ENCODE results near the gene C11orf98.

Gene C11orf98

GRCh38 chr11:62648967-62649364, 16.0 kb downstream of the C11orf98 start:
- no peak for DNase-seq (ENCODE audit: low read depth)
- H3K4me3 ChIP-seq (ENCODE audit: low read length) = no peak overlapping the region
- no peaks in the 10 kb centered on the region for H3K9me3 ChIP-seq (ENCODE audit: control insufficient read depth, low read length)
- no peaks in the 10 kb centered on the region for H3K27me3 ChIP-seq (replicated peaks; ENCODE audit: control insufficient read depth, insufficient read depth, low read length)
- peaks cover 25% of the 10 kb centered on the region for H3K36me3 ChIP-seq (ENCODE audit: control insufficient read depth, insufficient read depth, low read length, severe bottlenecking)
- peaks cover 40% of the 10 kb centered on the region for H3K4me1 ChIP-seq (ENCODE audit: control insufficient read depth, insufficient read depth, low read length)
- no peak overlapping the region for H3K9ac ChIP-seq (ENCODE audit: low read length)

- DNase-seq (ENCODE audit: low read depth) = no peak
- Histone ChIP-seq H3K36me3 (ENCODE audit: control insufficient read depth, insufficient read depth, low read length, severe bottlenecking) (peaks cover 25% of the 10 kb centered on the region), H3K4me3 (ENCODE audit: low read length) (no peak overlapping the region), H3K27me3 (replicated peaks; ENCODE audit: control insufficient read depth, insufficient read depth, low read length) (no peaks in the 10 kb centered on the region), H3K9me3 (ENCODE audit: control insufficient read depth, low read length) (no peaks in the 10 kb centered on the region), H3K4me1 (ENCODE audit: control insufficient read depth, insufficient read depth, low read length) (peaks cover 40% of the 10 kb centered on the region), H3K9ac (ENCODE audit: low read length) (no peak overlapping the region)
These were observed 16.6 kb downstream of the C11orf98 start for GRCh38 chr11:62648185-62648966.

GRCh38 chr11:62647609-62648005, 17.4 kb downstream of the C11orf98 start:
- Histone ChIP-seq H3K9me3 (ENCODE audit: control insufficient read depth, low read length) (no peaks in the 10 kb centered on the region), H3K4me1 (ENCODE audit: control insufficient read depth, insufficient read depth, low read length) (peaks cover 41% of the 10 kb centered on the region), H3K9ac (ENCODE audit: low read length) (peak overlapping the region; percentile 67), H3K36me3 (ENCODE audit: control insufficient read depth, insufficient read depth, low read length, severe bottlenecking) (peaks cover 31% of the 10 kb centered on the region), H3K4me3 (ENCODE audit: low read length) (no peak overlapping the region), H3K27me3 (replicated peaks; ENCODE audit: control insufficient read depth, insufficient read depth, low read length) (no peaks in the 10 kb centered on the region)
- DNase-seq (ENCODE audit: low read depth) = no peak

- peak overlapping the region; percentile 55 for H3K4me3 ChIP-seq (ENCODE audit: low read length)
- no peak for DNase-seq (ENCODE audit: low read depth)
- H3K36me3 ChIP-seq (ENCODE audit: control insufficient read depth, insufficient read depth, low read length, severe bottlenecking) = peaks cover 31% of the 10 kb centered on the region
- peaks cover 36% of the 10 kb centered on the region for H3K4me1 ChIP-seq (ENCODE audit: control insufficient read depth, insufficient read depth, low read length)
- H3K9ac ChIP-seq (ENCODE audit: low read length) = peak overlapping the region; percentile 67
- no peaks in the 10 kb centered on the region for H3K27me3 ChIP-seq (replicated peaks; ENCODE audit: control insufficient read depth, insufficient read depth, low read length)
- no peaks in the 10 kb centered on the region for H3K9me3 ChIP-seq (ENCODE audit: control insufficient read depth, low read length)
These were observed 18.0 kb downstream of the C11orf98 start for GRCh38 chr11:62646825-62647608.

- H3K9ac ChIP-seq (ENCODE audit: low read length) = peak within 1 kb of the TSS; percentile 99
- peak; percentile 100 for DNase-seq (ENCODE audit: low read depth)
- peaks cover 31% of the 10 kb centered on the region for H3K36me3 ChIP-seq (ENCODE audit: control insufficient read depth, insufficient read depth, low read length, severe bottlenecking)
- peaks cover 30% of the 10 kb centered on the region for H3K4me1 ChIP-seq (ENCODE audit: control insufficient read depth, insufficient read depth, low read length)
- H3K4me3 ChIP-seq (ENCODE audit: low read length) = peak within 1 kb of the TSS; percentile 95
- H3K27me3 ChIP-seq (replicated peaks; ENCODE audit: control insufficient read depth, insufficient read depth, low read length) = no peaks in the 10 kb centered on the region
- H3K9me3 ChIP-seq (ENCODE audit: control insufficient read depth, low read length) = no peaks in the 10 kb centered on the region
These were observed 18.8 kb downstream of the C11orf98 start, which contains the start of gene GANAB for GRCh38 chr11:62645946-62646824. Gene GANAB (minus strand): TSS chr11:62646613. CDS start chr11:62646599, 14 bp downstream.

GRCh38 chr11:62645671-62645945, 19.4 kb downstream of the C11orf98 start:
- H3K36me3 ChIP-seq (ENCODE audit: control insufficient read depth, insufficient read depth, low read length, severe bottlenecking) = peaks cover 31% of the 10 kb centered on the region
- H3K9ac ChIP-seq (ENCODE audit: low read length) = peak overlapping the region; percentile 99
- H3K9me3 ChIP-seq (ENCODE audit: control insufficient read depth, low read length) = no peaks in the 10 kb centered on the region
- no peak for DNase-seq (ENCODE audit: low read depth)
- peaks cover 30% of the 10 kb centered on the region for H3K4me1 ChIP-seq (ENCODE audit: control insufficient read depth, insufficient read depth, low read length)
- peak overlapping the region; percentile 95 for H3K4me3 ChIP-seq (ENCODE audit: low read length)
- H3K27me3 ChIP-seq (replicated peaks; ENCODE audit: control insufficient read depth, insufficient read depth, low read length) = no peaks in the 10 kb centered on the region

GRCh38 chr11:62644220-62644619, 20.8 kb downstream of the C11orf98 start:
- Histone ChIP-seq H3K9ac (ENCODE audit: low read length) (peak overlapping the region; percentile 99), H3K4me3 (ENCODE audit: low read length) (no peak overlapping the region), H3K4me1 (ENCODE audit: control insufficient read depth, insufficient read depth, low read length) (peaks cover 30% of the 10 kb centered on the region), H3K27me3 (replicated peaks; ENCODE audit: control insufficient read depth, insufficient read depth, low read length) (no peaks in the 10 kb centered on the region), H3K36me3 (ENCODE audit: control insufficient read depth, insufficient read depth, low read length, severe bottlenecking) (peaks cover 30% of the 10 kb centered on the region), H3K9me3 (ENCODE audit: control insufficient read depth, low read length) (no peaks in the 10 kb centered on the region)
- no peak for DNase-seq (ENCODE audit: low read depth)

- Histone ChIP-seq H3K4me1 (ENCODE audit: control insufficient read depth, insufficient read depth, low read length) (no peaks in the 10 kb centered on the region), H3K9me3 (ENCODE audit: control insufficient read depth, low read length) (no peaks in the 10 kb centered on the region), H3K36me3 (ENCODE audit: control insufficient read depth, insufficient read depth, low read length, severe bottlenecking) (peaks cover 97% of the 10 kb centered on the region), H3K9ac (ENCODE audit: low read length) (no peak overlapping the region), H3K27me3 (replicated peaks; ENCODE audit: control insufficient read depth, insufficient read depth, low read length) (no peaks in the 10 kb centered on the region), H3K4me3 (ENCODE audit: low read length) (no peak overlapping the region)
- DNase-seq (ENCODE audit: low read depth) = no peak
These were observed 32.5 kb downstream of the C11orf98 start for GRCh38 chr11:62632492-62632891.

- no peak overlapping the region for H3K4me3 ChIP-seq (ENCODE audit: low read length)
- H3K27me3 ChIP-seq (replicated peaks; ENCODE audit: control insufficient read depth, insufficient read depth, low read length) = no peaks in the 10 kb centered on the region
- H3K9me3 ChIP-seq (ENCODE audit: control insufficient read depth, low read length) = no peaks in the 10 kb centered on the region
- no peak for DNase-seq (ENCODE audit: low read depth)
- H3K9ac ChIP-seq (ENCODE audit: low read length) = no peak overlapping the region
- H3K4me1 ChIP-seq (ENCODE audit: control insufficient read depth, insufficient read depth, low read length) = peaks cover 1% of the 10 kb centered on the region
- peaks cover 78% of the 10 kb centered on the region for H3K36me3 ChIP-seq (ENCODE audit: control insufficient read depth, insufficient read depth, low read length, severe bottlenecking)
These were observed 37.3 kb downstream of the C11orf98 start for GRCh38 chr11:62627713-62628112.

- no peaks in the 10 kb centered on the region for H3K9me3 ChIP-seq (ENCODE audit: control insufficient read depth, low read length)
- DNase-seq (ENCODE audit: low read depth) = no peak
- peak overlapping the region; percentile 97 for H3K9ac ChIP-seq (ENCODE audit: low read length)
- H3K36me3 ChIP-seq (ENCODE audit: control insufficient read depth, insufficient read depth, low read length, severe bottlenecking) = peaks cover 27% of the 10 kb centered on the region
- no peaks in the 10 kb centered on the region for H3K27me3 ChIP-seq (replicated peaks; ENCODE audit: control insufficient read depth, insufficient read depth, low read length)
- H3K4me3 ChIP-seq (ENCODE audit: low read length) = peak overlapping the region; percentile 93
- peaks cover 22% of the 10 kb centered on the region for H3K4me1 ChIP-seq (ENCODE audit: control insufficient read depth, insufficient read depth, low read length)
These were observed 42.4 kb downstream of the C11orf98 start for GRCh38 chr11:62622476-62623089.

All from adipocyte (in vitro differentiated cells).